IMR-90 (cell line): ENCODE data around the gene FGG. TPM values are rescaled to one million over a fixed set of nuclear protein-coding genes. Genes with fewer than 3 reads are reported as not detected.

Source experiments
- ATAC-seq: fragments of 200-7000 bp; cut with Tn5 transposase; 2 replicates; pipeline ENCODE4 v1.9.1; 2020; ENCODE audit warnings: low read depth, mild to moderate bottlenecking, moderate library complexity
- BruUV-seq: library from RNA; stranded (reverse); fragments of 400-500 nt; replicated peaks from 2 replicates; lab custom pipeline; 2021; lab: Mats Ljungman, UMichigan
- CTCF ChIA-PET: fragments of 300-600 bp; formaldehyde crosslinking; extraction: SDS; loops from one replicate; lab custom pipeline; 2021; ENCODE audit warnings: antibody characterized with exemption; lab: Yijun Ruan, JAX
- POLR2A ChIA-PET: fragments of 300-600 bp; sonication (Branson Sonifier 250); formaldehyde crosslinking; loops from one replicate; lab custom pipeline; 2022; ENCODE audit warnings: antibody characterized with exemption; ENCODE audit not compliant: unreplicated experiment; lab: Charles Lee
- DNase-seq: peaks from one replicate; pipeline ENCODE4 v3.0.0; 2013
- H2AFZ ChIP-seq: replicated peaks from 2 replicates; pipeline ENCODE3; 2013; ENCODE audit warnings: low read length, mild to moderate bottlenecking; ENCODE audit not compliant: poor library complexity
- H2AK5ac ChIP-seq: 2 replicates; pipeline ENCODE4 v1.6.1; 2013; ENCODE audit warnings: low read depth, low read length, inconsistent platforms
- H2AK9ac ChIP-seq: replicated peaks from 2 replicates; pipeline ENCODE3; 2013; ENCODE audit warnings: mild to moderate bottlenecking, low read depth, low read length, moderate library complexity; ENCODE audit not compliant: poor library complexity
- H2BK120ac ChIP-seq: 2 replicates; pipeline ENCODE4 v1.6.1; 2013; ENCODE audit warnings: low read depth, low read length, inconsistent platforms
- H2BK15ac ChIP-seq: 3 replicates; pipeline ENCODE4 v1.6.1; 2013; ENCODE audit warnings: low read depth, low read length, inconsistent platforms
- H2BK20ac ChIP-seq: 2 replicates; pipeline ENCODE4 v1.6.1; 2013; ENCODE audit warnings: low read depth, mild to moderate bottlenecking, inconsistent platforms, low read length, moderate library complexity
- H2BK5ac ChIP-seq: 2 replicates; pipeline ENCODE4 v1.6.1; 2013; ENCODE audit warnings: mild to moderate bottlenecking, low read depth, low read length, inconsistent platforms; ENCODE audit not compliant: poor library complexity, severe bottlenecking
- H3K14ac ChIP-seq: replicated peaks from 2 replicates; pipeline ENCODE4 v1.6.1; 2013; ENCODE audit warnings: low read depth, low read length, inconsistent platforms
- H3K18ac ChIP-seq: 2 replicates; pipeline ENCODE4 v1.6.1; 2013; ENCODE audit warnings: low read depth, low read length, control low read depth
- H3K23ac ChIP-seq: 2 replicates; pipeline ENCODE4 v1.6.1; 2013; ENCODE audit warnings: low read depth, low read length, inconsistent platforms
- H3K27ac ChIP-seq: 2 replicates; pipeline ENCODE4 v1.5.1; 2013; ENCODE audit warnings: mild to moderate bottlenecking, control low read depth, low read length; ENCODE audit not compliant: insufficient read depth
- H3K27me3 ChIP-seq: 2 replicates; pipeline ENCODE4 v1.6.1; 2013; ENCODE audit warnings: low read length; ENCODE audit not compliant: control insufficient read depth, insufficient read depth
- H3K36me3 ChIP-seq: 2 replicates; pipeline ENCODE4 v1.6.1; 2013; ENCODE audit warnings: low read length, mixed read lengths; ENCODE audit not compliant: control insufficient read depth, insufficient read depth
- H3K4ac ChIP-seq: 2 replicates; pipeline ENCODE4 v1.6.1; 2013; ENCODE audit warnings: low read depth, low read length, inconsistent platforms
- H3K4me1 ChIP-seq: 2 replicates; pipeline ENCODE4 v1.6.1; 2013; ENCODE audit warnings: low read length, mixed read lengths; ENCODE audit not compliant: control insufficient read depth, insufficient read depth
- H3K4me2 ChIP-seq: 2 replicates; pipeline ENCODE4 v1.6.1; 2013; ENCODE audit warnings: low read depth, mild to moderate bottlenecking, control low read depth, low read length, moderate library complexity
- H3K4me3 ChIP-seq: 2 replicates; pipeline ENCODE4 v1.5.1; 2013; ENCODE audit warnings: low read depth, mild to moderate bottlenecking, control low read depth, low read length, moderate library complexity; ENCODE audit not compliant: insufficient read depth
- H3K56ac ChIP-seq: 2 replicates; pipeline ENCODE4 v1.6.1; 2013; ENCODE audit warnings: low read length, inconsistent platforms; ENCODE audit not compliant: insufficient read depth; ENCODE audit errors: extremely low read depth
- H3K79me1 ChIP-seq, 2 experiments: 2 replicates each; pipeline ENCODE4 v1.6.1; 2013; ENCODE audit warnings: low read length in 2 of 2, inconsistent platforms in 1 of 2, low read depth in 1 of 2
- H3K9ac ChIP-seq: 2 replicates; pipeline ENCODE4 v1.6.1; 2013; ENCODE audit warnings: low read depth, low read length, control low read depth
- H3K9me1 ChIP-seq: 2 replicates; pipeline ENCODE4 v1.6.1; 2013; ENCODE audit warnings: low read length, inconsistent platforms; ENCODE audit not compliant: insufficient read depth
- H3K9me3 ChIP-seq: 2 replicates; pipeline ENCODE4 v1.6.1; 2013; ENCODE audit warnings: low read length; ENCODE audit not compliant: control insufficient read depth, insufficient read depth
- H4K20me1 ChIP-seq: 2 replicates; pipeline ENCODE4 v1.6.1; 2013; ENCODE audit warnings: low read length, inconsistent platforms; ENCODE audit not compliant: insufficient read depth
- H4K5ac ChIP-seq: 2 replicates; pipeline ENCODE4 v1.6.1; 2013; ENCODE audit warnings: mild to moderate bottlenecking, low read depth, low read length, control low read depth
- H4K8ac ChIP-seq, 2 experiments: 2 replicates each; pipeline ENCODE4 v1.6.1; 2013; ENCODE audit warnings: low read depth in 2 of 2, low read length in 2 of 2, control low read depth in 1 of 2, inconsistent platforms in 1 of 2
- H4K91ac ChIP-seq: 2 replicates; pipeline ENCODE4 v1.6.1; 2013; ENCODE audit warnings: low read depth, low read length, inconsistent platforms; ENCODE audit not compliant: insufficient read depth
- BHLHE40 ChIP-seq: fragments of 150-350 bp; IDR thresholded peaks from 2 replicates; pipeline ENCODE4 v1.6.1; 2016; ENCODE audit warnings: mild to moderate bottlenecking, low read depth, low read length
- CEBPB ChIP-seq: IDR thresholded peaks from 2 replicates; pipeline ENCODE4 v1.6.1; 2012; ENCODE audit warnings: low read depth, low read length, improper control_type of control experiment
- CHD1 ChIP-seq: IDR thresholded peaks from 2 replicates; pipeline ENCODE4 v1.6.1; 2012; ENCODE audit warnings: low read depth, low read length, improper control_type of control experiment
- CTCF ChIP-seq: conservative IDR thresholded peaks from 2 replicates; pipeline ENCODE4 v1.5.1; 2012; ENCODE audit warnings: mild to moderate bottlenecking, low read depth, low read length, improper control_type of control experiment
- ELK1 ChIP-seq: fragments of 150-350 bp; IDR thresholded peaks from 2 replicates; pipeline ENCODE4 v1.6.1; 2016; ENCODE audit warnings: low read depth, mild to moderate bottlenecking, low read length, moderate library complexity, borderline replicate concordance
- FOS ChIP-seq: fragments of 150-350 bp; IDR thresholded peaks from 2 replicates; pipeline ENCODE4 v1.6.1; 2016; ENCODE audit warnings: low read depth, low read length
- MAFK ChIP-seq: IDR thresholded peaks from 2 replicates; pipeline ENCODE4 v1.6.1; 2012; ENCODE audit warnings: low read depth, low read length, improper control_type of control experiment
- MAZ ChIP-seq: IDR thresholded peaks from 2 replicates; pipeline ENCODE4 v1.6.1; 2012; ENCODE audit warnings: low read depth, mild to moderate bottlenecking, low read length, improper control_type of control experiment, moderate library complexity, borderline replicate concordance
- MXI1 ChIP-seq: IDR thresholded peaks from 2 replicates; pipeline ENCODE4 v1.6.1; 2012; ENCODE audit warnings: low read depth, mild to moderate bottlenecking, low read length, moderate library complexity, borderline replicate concordance
- NFE2L2 ChIP-seq: fragments of 150-350 bp; IDR thresholded peaks from 2 replicates; pipeline ENCODE4 v1.6.1; 2016; ENCODE audit warnings: low read depth, mild to moderate bottlenecking, low read length
- POLR2A ChIP-seq: IDR thresholded peaks from 2 replicates; pipeline ENCODE4 v1.6.1; 2012; ENCODE audit warnings: mild to moderate bottlenecking, low read depth, low read length
- RAD21 ChIP-seq: IDR thresholded peaks from 2 replicates; pipeline ENCODE4 v1.6.1; 2012; ENCODE audit warnings: low read length, improper control_type of control experiment
- RCOR1 ChIP-seq: IDR thresholded peaks from 2 replicates; pipeline ENCODE4 v1.6.1; 2012; ENCODE audit warnings: mild to moderate bottlenecking, low read length, improper control_type of control experiment; ENCODE audit not compliant: insufficient replicate concordance
- RFX5 ChIP-seq: IDR thresholded peaks from 2 replicates; pipeline ENCODE4 v1.8.0; 2012; ENCODE audit warnings: low read depth, mild to moderate bottlenecking, low read length, moderate library complexity
- SMC3 ChIP-seq: fragments of 150-350 bp; IDR thresholded peaks from 2 replicates; pipeline ENCODE4 v1.6.1; 2016; ENCODE audit warnings: low read depth, mild to moderate bottlenecking, antibody characterized with exemption, low read length, moderate library complexity
- USF2 ChIP-seq: fragments of 150-350 bp; IDR thresholded peaks from 2 replicates; pipeline ENCODE4 v1.6.1; 2017; ENCODE audit warnings: mild to moderate bottlenecking, antibody characterized with exemption, low read length, low read depth
- WGBS, 2 experiments: methylation state at CpG; one replicate each; pipeline versions ENCODE4 v1.1.5 to v1.1.7; 2013; ENCODE audit warnings: missing lambda C conversion rate in 2 of 2; ENCODE audit not compliant: insufficient read length in 1 of 2; ENCODE audit errors: extremely low coverage in 2 of 2; 5-methylcytosine and 5-hydroxymethylcytosine counted together
- dilution Hi-C: fragments of 300-500 bp; cut with HindIII; formaldehyde crosslinking; loops from one replicate; pipeline ENCODE4 v1.14.3; 2018; ENCODE audit warnings: low sequenced_read_pairs; ENCODE audit not compliant: unreplicated experiment
- in situ Hi-C: fragments of 300-500 bp; cut with MboI; formaldehyde crosslinking; loops from 3 replicates; pipeline ENCODE4 v1.14.3; 2019; ENCODE audit warnings: low sequenced_read_pairs, inconsistent platforms, mixed read lengths
- intact Hi-C: fragments of 100-400 bp; cut with micrococcal nuclease; formaldehyde crosslinking; loops from 2 replicates; pipeline ENCODE4 v1.10.0; 2022
- polyA plus RNA-seq, 3 experiments: library from polyadenylated mRNA; depleted of rRNA; stranded (reverse); fragments of >200 nt; gene quantifications; 2 replicates each; pipeline ENCODE4 v1.2.3, GENCODE V29; 2012; ENCODE audit warnings: low replicate concordance in 1 of 3
- total RNA-seq: library from RNA; depleted of rRNA; stranded (reverse); fragments of >200 nt; gene quantifications from 2 replicates; pipeline ENCODE4 v1.2.3, GENCODE V29; 2012

FGG gene
- total and polyA plus RNA-seq, 2 of the 4 experiments (the other 2 are of a cell fraction), result not detected

- ChIA-PET CTCF (interaction anchor here (0.7 to 1.4 kb wide), 2 partner anchors 51 to 168 kb away, joined by 3 to 4 read pairs; no protein-coding TSS in a partner anchor), POLR2A (no interaction called here)
Measured at GRCh38 chr4:154610582-154610981, 1.9 kb downstream of the FGG start.

More at GRCh38 chr4:154610582-154610981, 1.9 kb downstream of the FGG start:
- Histone ChIP-seq H2AK9ac (no peak overlapping the region), H4K91ac (no peak overlapping the region), H2BK120ac (no peak overlapping the region), H3K18ac (no peak overlapping the region), H4K8ac (no peak overlapping the region), H3K23ac (no peak overlapping the region), H3K56ac (no peak overlapping the region), H2AK5ac (no peak overlapping the region), H2AFZ (no peak overlapping the region), H3K14ac (no peak overlapping the region), H2BK5ac (no peak overlapping the region), H3K9ac (no peak overlapping the region), H3K4ac (no peak overlapping the region), H3K4me3 (no peak overlapping the region), H2BK15ac (no peak overlapping the region), H3K9me1 (no peaks in the 10 kb centered on the region), H3K27ac (no peak overlapping the region), H3K36me3 (no peaks in the 10 kb centered on the region), H4K5ac (no peak overlapping the region), H4K20me1 (no peaks in the 10 kb centered on the region), H2BK20ac (no peak overlapping the region), H3K27me3 (no peaks in the 10 kb centered on the region; the same call in 1 of the 2 replicates), H3K9me3 (no peaks in the 10 kb centered on the region), H3K4me1 (no peaks in the 10 kb centered on the region), H3K4me2 (no peak overlapping the region), H3K79me1 (no peaks in the 10 kb centered on the region)
- intact Hi-C loops (no loop called here), dilution Hi-C loops (no loop called here), in situ Hi-C loops (no loop called here)
- ATAC-seq, result no peak
- BruUV-seq, result no TSS peak
- no peak for DNase-seq
- WGBS, 2 experiments, result no CpG with 5 or more reads among the region's 4 CpGs
- TF ChIP-seq ELK1 (no peak), MAZ (no peak), CHD1 (no peak), POLR2A (no peak), RAD21 (no peak), RFX5 (no peak), MXI1 (no peak), SMC3 (no peak), FOS (no peak), CEBPB (no peak), BHLHE40 (no peak), CTCF (no peak), RCOR1 (no peak), NFE2L2 (no peak), USF2 (no peak), MAFK (no peak)
